ENCODE measurements around the gene CD247.

CD247 gene

GRCh38 chr1:167522246-167522645 is 3.9 kb upstream of the CD247 start:
- WGBS: 98% methylated on average over 5 of the region's 5 CpGs

GRCh38 chr1:167520711-167521206 is 2.4 kb upstream of the CD247 start:
- Histone ChIP-seq H3K4me3 (ENCODE audit: low read length) (no peak overlapping the region), H3K27me3 (ENCODE audit: insufficient read depth, low read length) (no peaks in the 10 kb centered on the region), H3K9me3 (ENCODE audit: insufficient read depth, low read depth, low read length) (0 out of 2 replicates have a peak, but pooled peaks cover 3% of the 10 kb centered on the region), H3K36me3 (ENCODE audit: insufficient read depth, low read length) (no peaks in the 10 kb centered on the region), H3K9ac (ENCODE audit: low read depth, low read length) (no peak overlapping the region), H3K27ac (ENCODE audit: low read depth, low read length) (no peak overlapping the region), H3K4me1 (ENCODE audit: insufficient read depth, low read length) (no peaks in the 10 kb centered on the region)

More at GRCh38 chr1:167522246-167522645, 3.9 kb upstream of the CD247 start:
- H3K36me3 ChIP-seq (ENCODE audit: insufficient read depth, low read length): no peaks in the 10 kb centered on the region
- H3K27me3 ChIP-seq (ENCODE audit: insufficient read depth, low read length): no peaks in the 10 kb centered on the region; the same call in 1 of the 2 replicates
- 0 out of 2 replicates have a peak, but pooled peaks cover 4% of the 10 kb centered on the region for H3K4me1 ChIP-seq (ENCODE audit: insufficient read depth, low read length)
- H3K9ac ChIP-seq (ENCODE audit: low read depth, low read length): no peak overlapping the region
- no peak overlapping the region for H3K4me3 ChIP-seq (ENCODE audit: low read length)
- H3K9me3 ChIP-seq (ENCODE audit: insufficient read depth, low read depth, low read length): 0 out of 2 replicates have a peak, but pooled peaks cover 3% of the 10 kb centered on the region
- no peak overlapping the region for H3K27ac ChIP-seq (ENCODE audit: low read depth, low read length)

GRCh38 chr1:167517535-167518330 is 596 bp downstream of the CD247 start:
- Histone ChIP-seq H3K4me1 (ENCODE audit: insufficient read depth, low read length) (no peaks in the 10 kb centered on the region), H3K9me3 (ENCODE audit: insufficient read depth, low read depth, low read length) (no peaks in the 10 kb centered on the region), H3K27me3 (ENCODE audit: insufficient read depth, low read length) (no peaks in the 10 kb centered on the region), H3K27ac (ENCODE audit: low read depth, low read length) (no peak overlapping the region), H3K36me3 (ENCODE audit: insufficient read depth, low read length) (no peaks in the 10 kb centered on the region), H3K4me3 (ENCODE audit: low read length) (no peak overlapping the region), H3K9ac (ENCODE audit: low read depth, low read length) (no peak overlapping the region)
- 91% methylated on average over 30 of the region's 30 CpGs for WGBS

GRCh38 chr1:167516404-167517388 is 1.6 kb downstream of the CD247 start:
- H3K9ac ChIP-seq (ENCODE audit: low read depth, low read length): no peak overlapping the region
- 86% methylated on average over 19 of the region's 19 CpGs for WGBS
- H3K4me3 ChIP-seq (ENCODE audit: low read length): no peak overlapping the region
- H3K9me3 ChIP-seq (ENCODE audit: insufficient read depth, low read depth, low read length): no peaks in the 10 kb centered on the region
- no peaks in the 10 kb centered on the region for H3K27me3 ChIP-seq (ENCODE audit: insufficient read depth, low read length)
- peaks cover 3% of the 10 kb centered on the region; the same call in 1 of the 2 replicates for H3K4me1 ChIP-seq (ENCODE audit: insufficient read depth, low read length)
- H3K36me3 ChIP-seq (ENCODE audit: insufficient read depth, low read length): no peaks in the 10 kb centered on the region
- H3K27ac ChIP-seq (ENCODE audit: low read depth, low read length): no peak overlapping the region

- H3K27ac ChIP-seq (ENCODE audit: low read depth, low read length): no peak overlapping the region
- no peaks in the 10 kb centered on the region for H3K27me3 ChIP-seq (ENCODE audit: insufficient read depth, low read length)
- H3K4me3 ChIP-seq (ENCODE audit: low read length): no peak overlapping the region
- H3K9ac ChIP-seq (ENCODE audit: low read depth, low read length): no peak overlapping the region
- WGBS: 82% methylated on average over 4 of the region's 4 CpGs
- peaks cover 3% of the 10 kb centered on the region; the same call in 1 of the 2 replicates for H3K4me1 ChIP-seq (ENCODE audit: insufficient read depth, low read length)
- H3K9me3 ChIP-seq (ENCODE audit: insufficient read depth, low read depth, low read length): no peaks in the 10 kb centered on the region
- no peaks in the 10 kb centered on the region for H3K36me3 ChIP-seq (ENCODE audit: insufficient read depth, low read length)
Measured at GRCh38 chr1:167515893-167516321, 2.4 kb downstream of the CD247 start.

- no peak overlapping the region for H3K9ac ChIP-seq (ENCODE audit: low read depth, low read length)
- peaks cover 3% of the 10 kb centered on the region; the same call in 1 of the 2 replicates for H3K4me1 ChIP-seq (ENCODE audit: insufficient read depth, low read length)
- 88% methylated on average over 2 of the region's 3 CpGs for WGBS
Measured at GRCh38 chr1:167515461-167515860, 2.9 kb downstream of the CD247 start.

GRCh38 chr1:167514288-167514687 is 4.0 kb downstream of the CD247 start:
- Histone ChIP-seq H3K9ac (ENCODE audit: low read depth, low read length) (no peak overlapping the region), H3K27ac (ENCODE audit: low read depth, low read length) (no peak overlapping the region), H3K4me3 (ENCODE audit: low read length) (no peak overlapping the region), H3K9me3 (ENCODE audit: insufficient read depth, low read depth, low read length) (no peaks in the 10 kb centered on the region), H3K27me3 (ENCODE audit: insufficient read depth, low read length) (no peaks in the 10 kb centered on the region), H3K36me3 (ENCODE audit: insufficient read depth, low read length) (no peaks in the 10 kb centered on the region), H3K4me1 (ENCODE audit: insufficient read depth, low read length) (peaks cover 3% of the 10 kb centered on the region; the same call in 1 of the 2 replicates)
- WGBS: 95% methylated on average over 8 of the region's 9 CpGs

More at GRCh38 chr1:167515461-167515860, 2.9 kb downstream of the CD247 start:
- H3K4me3 ChIP-seq (ENCODE audit: low read length): no peak overlapping the region
- no peaks in the 10 kb centered on the region for H3K36me3 ChIP-seq (ENCODE audit: insufficient read depth, low read length)
- H3K9me3 ChIP-seq (ENCODE audit: insufficient read depth, low read depth, low read length): no peaks in the 10 kb centered on the region
- H3K27ac ChIP-seq (ENCODE audit: low read depth, low read length): no peak overlapping the region
- H3K27me3 ChIP-seq (ENCODE audit: insufficient read depth, low read length): no peaks in the 10 kb centered on the region

- 92% methylated on average over 6 of the region's 7 CpGs for WGBS
- Histone ChIP-seq H3K4me1 (ENCODE audit: insufficient read depth, low read length) (peaks cover 3% of the 10 kb centered on the region; the same call in 1 of the 2 replicates), H3K9ac (ENCODE audit: low read depth, low read length) (no peak overlapping the region), H3K9me3 (ENCODE audit: insufficient read depth, low read depth, low read length) (no peaks in the 10 kb centered on the region), H3K27me3 (ENCODE audit: insufficient read depth, low read length) (no peaks in the 10 kb centered on the region), H3K27ac (ENCODE audit: low read depth, low read length) (no peak overlapping the region), H3K36me3 (ENCODE audit: insufficient read depth, low read length) (no peaks in the 10 kb centered on the region), H3K4me3 (ENCODE audit: low read length) (no peak overlapping the region)
Measured at GRCh38 chr1:167512046-167512654, 6.2 kb downstream of the CD247 start.

GRCh38 chr1:167511374-167511986 is 6.8 kb downstream of the CD247 start:
- H3K27me3 ChIP-seq (ENCODE audit: insufficient read depth, low read length): no peaks in the 10 kb centered on the region
- WGBS: 95% methylated on average over 10 of the region's 11 CpGs
- no peak overlapping the region for H3K4me3 ChIP-seq (ENCODE audit: low read length)
- H3K4me1 ChIP-seq (ENCODE audit: insufficient read depth, low read length): peaks cover 3% of the 10 kb centered on the region; the same call in 1 of the 2 replicates
- no peak overlapping the region for H3K9ac ChIP-seq (ENCODE audit: low read depth, low read length)
- no peak overlapping the region for H3K27ac ChIP-seq (ENCODE audit: low read depth, low read length)
- H3K9me3 ChIP-seq (ENCODE audit: insufficient read depth, low read depth, low read length): no peaks in the 10 kb centered on the region
- H3K36me3 ChIP-seq (ENCODE audit: insufficient read depth, low read length): no peaks in the 10 kb centered on the region

GRCh38 chr1:167510881-167511280 is 7.4 kb downstream of the CD247 start:
- no peak overlapping the region for H3K4me3 ChIP-seq (ENCODE audit: low read length)
- peaks cover 3% of the 10 kb centered on the region; the same call in 1 of the 2 replicates for H3K4me1 ChIP-seq (ENCODE audit: insufficient read depth, low read length)
- H3K27me3 ChIP-seq (ENCODE audit: insufficient read depth, low read length): no peaks in the 10 kb centered on the region
- no peaks in the 10 kb centered on the region for H3K9me3 ChIP-seq (ENCODE audit: insufficient read depth, low read depth, low read length)
- no peak overlapping the region for H3K9ac ChIP-seq (ENCODE audit: low read depth, low read length)
- H3K27ac ChIP-seq (ENCODE audit: low read depth, low read length): no peak overlapping the region
- WGBS: 93% methylated on average over 4 of the region's 4 CpGs
- H3K36me3 ChIP-seq (ENCODE audit: insufficient read depth, low read length): no peaks in the 10 kb centered on the region
